CD8-positive, alpha-beta memory T cell (primary cell): Measurements from ENCODE around the gene CEACAM3. TPM values are rescaled to one million over a fixed set of nuclear protein-coding genes. Genes with fewer than 3 reads are reported as not detected.
A peak's percentile ranks its signal among the peaks of the same experiment; 100 is the strongest.

Experiments
- CTCF ChIA-PET: fragments of 350-600 bp; sonication (Branson Sonifier 250); formaldehyde crosslinking; loops from one replicate; lab custom pipeline; 2021; ENCODE audit warnings: antibody characterized with exemption; lab: Charles Lee
- POLR2A ChIA-PET: fragments of 350-600 bp; sonication (Branson Sonifier 250); formaldehyde crosslinking; loops from one replicate; lab custom pipeline; 2021; ENCODE audit warnings: antibody characterized with exemption; lab: Charles Lee
- DNase-seq, 5 donors: peaks; one replicate each; pipeline versions ENCODE4 v3.0.0 to v3.0.0-alpha.2; 2020 to 2022; ENCODE audit warnings: mixed read lengths in 1 of 5
- H3K27ac ChIP-seq: one replicate; pipeline ENCODE4 v1.7.0; 2013; ENCODE audit warnings: low read depth, mild to moderate bottlenecking, low read length, moderate library complexity
- H3K27me3 ChIP-seq: 2 replicates; pipeline ENCODE4 v1.7.0; 2013; ENCODE audit warnings: low read length, mild to moderate bottlenecking; ENCODE audit not compliant: insufficient read depth, poor library complexity, severe bottlenecking
- H3K36me3 ChIP-seq: 2 replicates; pipeline ENCODE4 v1.7.0; 2013; ENCODE audit warnings: mild to moderate bottlenecking, low read length, moderate library complexity; ENCODE audit not compliant: insufficient read depth
- H3K4me1 ChIP-seq: 2 replicates; pipeline ENCODE4 v1.7.0; 2013; ENCODE audit warnings: mild to moderate bottlenecking, low read length, moderate library complexity; ENCODE audit not compliant: insufficient read depth
- H3K4me3 ChIP-seq: 2 replicates; pipeline ENCODE4 v1.7.0; 2013; ENCODE audit warnings: mild to moderate bottlenecking, low read length
- H3K9me3 ChIP-seq: 2 replicates; pipeline ENCODE4 v1.7.0; 2013; ENCODE audit warnings: mild to moderate bottlenecking, low read length
- H3K27ac Mint-ChIP-seq, 8 donors: one replicate each; pipeline ENCODE4 v1.8.0; 2020 to 2021; ENCODE audit warnings: mixed read lengths in 8 of 8, mild to moderate bottlenecking in 6 of 8, inconsistent platforms in 3 of 8, moderate library complexity in 3 of 8
- H3K27me3 Mint-ChIP-seq, 2 donors: one replicate each; pipeline ENCODE4 v1.8.0; 2020 to 2021; ENCODE audit warnings: mixed read lengths in 2 of 2, mild to moderate bottlenecking in 1 of 2, moderate library complexity in 1 of 2
- H3K36me3 Mint-ChIP-seq, 3 donors: one replicate each; pipeline ENCODE4 v1.8.0; 2020 to 2021; ENCODE audit warnings: mixed read lengths in 3 of 3, inconsistent platforms in 1 of 3, mild to moderate bottlenecking in 1 of 3
- H3K4me1 Mint-ChIP-seq, 3 donors: one replicate each; pipeline ENCODE4 v1.8.0; 2020 to 2021; ENCODE audit warnings: mixed read lengths in 3 of 3, inconsistent platforms in 1 of 3, mild to moderate bottlenecking in 1 of 3
- H3K4me3 Mint-ChIP-seq, 7 donors: one replicate each; pipeline ENCODE4 v1.8.0; 2020 to 2021; ENCODE audit warnings: mixed read lengths in 7 of 7, mild to moderate bottlenecking in 6 of 7, moderate library complexity in 4 of 7, inconsistent platforms in 2 of 7
- H3K9me3 Mint-ChIP-seq, 5 donors: one replicate each; pipeline ENCODE4 v1.8.0; 2020 to 2022; ENCODE audit warnings: mixed read lengths in 5 of 5, mild to moderate bottlenecking in 3 of 5, moderate library complexity in 2 of 5, inconsistent platforms in 1 of 5
- polyA plus RNA-seq: library from polyadenylated mRNA; unstranded; fragments of 300-500 nt; fragmentation: Illumina TruSeq; gene quantifications from one replicate; pipeline ENCODE4 v1.2.3, GENCODE V29; 2021
- total RNA-seq, 2 experiments: library from RNA; stranded (reverse); gene quantifications; one replicate each; pipeline ENCODE4 v1.2.3, GENCODE V29; 2021

CEACAM3 gene
- total and polyA plus RNA-seq, 3 experiments from 2014 or later: not detected

- H3K27ac ChIP-seq: no peak overlapping the region
- Mint-ChIP-seq H3K9me3 (no peaks in the 10 kb centered on the region), H3K27me3 (peaks cover 21 to 46% of the 10 kb centered on the region in 2 donors), H3K27ac (no peak overlapping the region), H3K4me1 (peaks cover 0 to 3% (median 0%) of the 10 kb centered on the region in 3 donors), H3K36me3 (no peaks in the 10 kb centered on the region), H3K4me3 (no peak overlapping the region)
- DNase-seq: no peak
- H3K27me3 ChIP-seq: peaks cover 4% of the 10 kb centered on the region
- POLR2A ChIA-PET: interaction anchor here (0.7 kb wide), 1 partner anchor 153 kb away, joined by 3 read pairs; no protein-coding TSS in a partner anchor
- H3K36me3 ChIP-seq: no peaks in the 10 kb centered on the region
- CTCF ChIA-PET: interaction anchor here (0.7 to 2.8 kb wide), 7 partner anchors 9 to 53 kb away, joined by 3 to 20 read pairs (median 4); no protein-coding TSS in a partner anchor
- no peak overlapping the region for H3K4me3 ChIP-seq
- H3K9me3 ChIP-seq: no peaks in the 10 kb centered on the region
- no peaks in the 10 kb centered on the region for H3K4me1 ChIP-seq
Observed at GRCh38 chr19:41793414-41793727, 3.0 kb upstream of the CEACAM3 start.

GRCh38 chr19:41795031-41795461 lies 1.3 kb upstream of the CEACAM3 start:
- peak; percentile 26 to 72 (median 37) for DNase-seq
- H3K4me3 ChIP-seq: no peak overlapping the region
- no peaks in the 10 kb centered on the region for H3K36me3 Mint-ChIP-seq
- no peak overlapping the region for H3K27ac ChIP-seq
- ChIA-PET CTCF (interaction anchor here (0.8 to 2.5 kb wide), 13 partner anchors 8 to 871 kb away, joined by 3 to 10 read pairs (median 3); no protein-coding TSS in a partner anchor), POLR2A (interaction anchor here (0.6 kb wide), 1 partner anchor 591 kb away, joined by 7 read pairs; no protein-coding TSS in a partner anchor)
- H3K27me3 ChIP-seq: peaks cover 4% of the 10 kb centered on the region
- no peaks in the 10 kb centered on the region for H3K4me1 ChIP-seq
- H3K4me3 Mint-ChIP-seq: no peak overlapping the region
- H3K27me3 Mint-ChIP-seq: peaks cover 21 to 38% of the 10 kb centered on the region in 2 donors
- H3K9me3 Mint-ChIP-seq: no peaks in the 10 kb centered on the region
- H3K36me3 ChIP-seq: no peaks in the 10 kb centered on the region
- peaks cover 0 to 3% (median 0%) of the 10 kb centered on the region in 3 donors for H3K4me1 Mint-ChIP-seq
- H3K27ac Mint-ChIP-seq: no peak overlapping the region
- no peaks in the 10 kb centered on the region for H3K9me3 ChIP-seq

GRCh38 chr19:41796901-41797300 lies 514 bp downstream of the CEACAM3 start:
- no peaks in the 10 kb centered on the region for H3K9me3 ChIP-seq
- no peak for DNase-seq
- Mint-ChIP-seq H3K27me3 (peaks cover 17 to 36% of the 10 kb centered on the region in 2 donors), H3K4me3 (no peak overlapping the region), H3K27ac (no peak overlapping the region), H3K4me1 (peaks cover 0 to 3% (median 0%) of the 10 kb centered on the region in 3 donors), H3K36me3 (no peaks in the 10 kb centered on the region), H3K9me3 (no peaks in the 10 kb centered on the region)
- no peak overlapping the region for H3K4me3 ChIP-seq
- no peak overlapping the region for H3K27ac ChIP-seq
- H3K4me1 ChIP-seq: no peaks in the 10 kb centered on the region
- H3K27me3 ChIP-seq: peaks cover 4% of the 10 kb centered on the region
- CTCF ChIA-PET: interaction anchor here (0.7 to 1.5 kb wide), 2 partner anchors 44 to 380 kb away, joined by 3 to 4 read pairs; no protein-coding TSS in a partner anchor
- H3K36me3 ChIP-seq: no peaks in the 10 kb centered on the region
- POLR2A ChIA-PET: no interaction called here

GRCh38 chr19:41799444-41800000 lies 3.1 kb downstream of the CEACAM3 start:
- no peak overlapping the region for H3K27ac Mint-ChIP-seq
- H3K27me3 Mint-ChIP-seq: peaks cover 6 to 17% of the 10 kb centered on the region in 2 donors
- no peak overlapping the region for H3K4me3 Mint-ChIP-seq
- Histone ChIP-seq H3K27me3 (no peaks in the 10 kb centered on the region), H3K27ac (no peak overlapping the region), H3K4me1 (no peaks in the 10 kb centered on the region), H3K4me3 (no peak overlapping the region), H3K36me3 (no peaks in the 10 kb centered on the region), H3K9me3 (no peaks in the 10 kb centered on the region)
- peaks cover 0 to 7% (median 4%) of the 10 kb centered on the region in 3 donors for H3K4me1 Mint-ChIP-seq
- ChIA-PET POLR2A (no interaction called here), CTCF (interaction anchor here (1.5 kb wide), 1 partner anchor 15 kb away, joined by 4 read pairs; no protein-coding TSS in a partner anchor)
- DNase-seq: no peak
- no peaks in the 10 kb centered on the region for H3K36me3 Mint-ChIP-seq
- H3K9me3 Mint-ChIP-seq: no peaks in the 10 kb centered on the region

GRCh38 chr19:41801031-41801430 lies 4.6 kb downstream of the CEACAM3 start:
- no peak overlapping the region for H3K27ac Mint-ChIP-seq
- no peak for DNase-seq
- Histone ChIP-seq H3K4me1 (no peaks in the 10 kb centered on the region), H3K27me3 (no peaks in the 10 kb centered on the region), H3K4me3 (no peak overlapping the region), H3K36me3 (no peaks in the 10 kb centered on the region), H3K27ac (no peak overlapping the region), H3K9me3 (no peaks in the 10 kb centered on the region)
- H3K9me3 Mint-ChIP-seq: no peaks in the 10 kb centered on the region
- H3K4me3 Mint-ChIP-seq: no peak overlapping the region
- no peaks in the 10 kb centered on the region for H3K36me3 Mint-ChIP-seq
- peaks cover 0 to 4% (median 4%) of the 10 kb centered on the region in 3 donors for H3K4me1 Mint-ChIP-seq
- H3K27me3 Mint-ChIP-seq: peaks cover 3 to 16% of the 10 kb centered on the region in 2 donors
- CTCF ChIA-PET: interaction anchor here (1.1 kb wide), 1 partner anchor 49 kb away, joined by 3 read pairs; no protein-coding TSS in a partner anchor
- POLR2A ChIA-PET: no interaction called here

GRCh38 chr19:41801792-41802211 lies 5.4 kb downstream of the CEACAM3 start:
- no peaks in the 10 kb centered on the region for H3K9me3 Mint-ChIP-seq
- POLR2A ChIA-PET: no interaction called here
- H3K9me3 ChIP-seq: no peaks in the 10 kb centered on the region
- no peak overlapping the region for H3K4me3 Mint-ChIP-seq
- H3K27me3 ChIP-seq: no peaks in the 10 kb centered on the region
- H3K27ac Mint-ChIP-seq: peak overlapping the region in 1 of 8 donors; percentile 8
- no peaks in the 10 kb centered on the region for H3K36me3 ChIP-seq
- CTCF ChIA-PET: interaction anchor here (1.1 to 2.7 kb wide), 2 partner anchors 8 to 50 kb away, joined by 3 to 10 read pairs; no protein-coding TSS in a partner anchor
- no peaks in the 10 kb centered on the region for H3K36me3 Mint-ChIP-seq
- no peak overlapping the region for H3K4me3 ChIP-seq
- H3K27me3 Mint-ChIP-seq: peaks cover 3 to 13% of the 10 kb centered on the region in 2 donors
- H3K27ac ChIP-seq: no peak overlapping the region
- no peaks in the 10 kb centered on the region for H3K4me1 ChIP-seq
- no peak for DNase-seq
- peaks cover 0 to 4% (median 4%) of the 10 kb centered on the region in 3 donors for H3K4me1 Mint-ChIP-seq

GRCh38 chr19:41802770-41803169 lies 6.4 kb downstream of the CEACAM3 start:
- no peak overlapping the region for H3K4me3 Mint-ChIP-seq
- ChIA-PET POLR2A (interaction anchor here (0.6 kb wide), 2 partner anchors 27 to 328 kb away, joined by 3 to 4 read pairs; no protein-coding TSS in a partner anchor), CTCF (interaction anchor here (2.7 kb wide), 1 partner anchor 9 kb away, joined by 10 read pairs; no protein-coding TSS in a partner anchor)
- H3K9me3 ChIP-seq: no peaks in the 10 kb centered on the region
- H3K9me3 Mint-ChIP-seq: no peaks in the 10 kb centered on the region
- no peaks in the 10 kb centered on the region for H3K4me1 ChIP-seq
- no peak overlapping the region for H3K27ac ChIP-seq
- H3K27me3 ChIP-seq: no peaks in the 10 kb centered on the region
- no peaks in the 10 kb centered on the region for H3K36me3 ChIP-seq
- H3K27me3 Mint-ChIP-seq: peaks cover 2 to 12% of the 10 kb centered on the region in 2 donors
- no peak for DNase-seq
- H3K36me3 Mint-ChIP-seq: no peaks in the 10 kb centered on the region
- no peak overlapping the region for H3K27ac Mint-ChIP-seq
- peaks cover 0 to 4% (median 4%) of the 10 kb centered on the region in 3 donors for H3K4me1 Mint-ChIP-seq
- no peak overlapping the region for H3K4me3 ChIP-seq

- no peak for DNase-seq
- Histone ChIP-seq H3K9me3 (no peaks in the 10 kb centered on the region), H3K4me3 (no peak overlapping the region), H3K4me1 (no peaks in the 10 kb centered on the region), H3K36me3 (no peaks in the 10 kb centered on the region), H3K27ac (no peak overlapping the region), H3K27me3 (no peaks in the 10 kb centered on the region)
- Mint-ChIP-seq H3K27me3 (peaks cover 1 to 20% of the 10 kb centered on the region in 2 donors), H3K36me3 (peaks cover 0 to 1% (median 0%) of the 10 kb centered on the region in 3 donors), H3K27ac (peak overlapping the region in 1 of 8 donors; percentile 25), H3K4me1 (peaks cover 0 to 4% (median 4%) of the 10 kb centered on the region in 3 donors), H3K4me3 (no peak overlapping the region), H3K9me3 (no peaks in the 10 kb centered on the region)
- ChIA-PET CTCF (interaction anchor here (1.3 to 2.7 kb wide), 2 partner anchors 9 to 11 kb away, joined by 5 to 10 read pairs; no protein-coding TSS in a partner anchor), POLR2A (no interaction called here)
Observed at GRCh38 chr19:41804336-41804735, 7.9 kb downstream of the CEACAM3 start.
